ENCODE data around the gene LYST.

The LYST gene

GRCh38 chr1:235748747-235749146 is 118.0 kb downstream of the LYST start:
- H3K27ac ChIP-seq (ENCODE audit: low read length): no peak overlapping the region
- H3K4me1 ChIP-seq (ENCODE audit: control insufficient read depth in 1 of 2, insufficient read depth in 2 of 2, low read length in 2 of 2): no peaks in the 10 kb centered on the region
- no peak overlapping the region for H3K4me3 ChIP-seq (ENCODE audit: low read depth in 1 of 2, low read length in 2 of 2)
- no peaks in the 10 kb centered on the region for H3K27me3 ChIP-seq (ENCODE audit: low read depth, low read length)
- H3K36me3 ChIP-seq (ENCODE audit: control insufficient read depth in 1 of 2, insufficient read depth in 2 of 2, low read length in 2 of 2): peaks cover 28 to 48% of the 10 kb centered on the region in 2 donors
- H3K9me3 ChIP-seq (ENCODE audit: control insufficient read depth in 1 of 2, low read length in 2 of 2): no peaks in the 10 kb centered on the region

- Histone ChIP-seq H3K27me3 (ENCODE audit: low read depth, low read length) (no peaks in the 10 kb centered on the region), H3K27ac (ENCODE audit: low read length) (no peak overlapping the region), H3K36me3 (ENCODE audit: control insufficient read depth in 1 of 2, insufficient read depth in 2 of 2, low read length in 2 of 2) (peaks cover 32 to 44% of the 10 kb centered on the region in 2 donors), H3K9me3 (ENCODE audit: control insufficient read depth in 1 of 2, low read length in 2 of 2) (no peaks in the 10 kb centered on the region), H3K4me3 (ENCODE audit: low read depth in 1 of 2, low read length in 2 of 2) (no peak overlapping the region), H3K4me1 (ENCODE audit: control insufficient read depth in 1 of 2, insufficient read depth in 2 of 2, low read length in 2 of 2) (no peaks in the 10 kb centered on the region)
Observed at GRCh38 chr1:235746245-235746644, 120.5 kb downstream of the LYST start.

GRCh38 chr1:235745503-235746136 is 121.1 kb downstream of the LYST start:
- H3K27ac ChIP-seq (ENCODE audit: low read length): no peak overlapping the region
- no peak overlapping the region for H3K4me3 ChIP-seq (ENCODE audit: low read depth in 1 of 2, low read length in 2 of 2)
- no peaks in the 10 kb centered on the region for H3K27me3 ChIP-seq (ENCODE audit: low read depth, low read length)
- no peaks in the 10 kb centered on the region for H3K9me3 ChIP-seq (ENCODE audit: control insufficient read depth in 1 of 2, low read length in 2 of 2)
- peaks cover 34 to 39% of the 10 kb centered on the region in 2 donors for H3K36me3 ChIP-seq (ENCODE audit: control insufficient read depth in 1 of 2, insufficient read depth in 2 of 2, low read length in 2 of 2)
- H3K4me1 ChIP-seq (ENCODE audit: control insufficient read depth in 1 of 2, insufficient read depth in 2 of 2, low read length in 2 of 2): no peaks in the 10 kb centered on the region

- Histone ChIP-seq H3K9me3 (ENCODE audit: control insufficient read depth in 1 of 2, low read length in 2 of 2) (no peaks in the 10 kb centered on the region), H3K27ac (ENCODE audit: low read length) (no peak overlapping the region), H3K4me3 (ENCODE audit: low read depth in 1 of 2, low read length in 2 of 2) (no peak overlapping the region), H3K27me3 (ENCODE audit: low read depth, low read length) (no peaks in the 10 kb centered on the region), H3K36me3 (ENCODE audit: control insufficient read depth in 1 of 2, insufficient read depth in 2 of 2, low read length in 2 of 2) (peaks cover 38% of the 10 kb centered on the region in 2 donors), H3K4me1 (ENCODE audit: control insufficient read depth in 1 of 2, insufficient read depth in 2 of 2, low read length in 2 of 2) (no peaks in the 10 kb centered on the region)
Observed at GRCh38 chr1:235742914-235743599, 123.6 kb downstream of the LYST start.

- H3K27me3 ChIP-seq (ENCODE audit: low read depth, low read length): no peaks in the 10 kb centered on the region
- peaks cover 34 to 41% of the 10 kb centered on the region in 2 donors for H3K36me3 ChIP-seq (ENCODE audit: control insufficient read depth in 1 of 2, insufficient read depth in 2 of 2, low read length in 2 of 2)
- no peaks in the 10 kb centered on the region for H3K4me1 ChIP-seq (ENCODE audit: control insufficient read depth in 1 of 2, insufficient read depth in 2 of 2, low read length in 2 of 2)
- no peak overlapping the region for H3K4me3 ChIP-seq (ENCODE audit: low read depth in 1 of 2, low read length in 2 of 2)
- H3K27ac ChIP-seq (ENCODE audit: low read length): no peak overlapping the region
- no peaks in the 10 kb centered on the region for H3K9me3 ChIP-seq (ENCODE audit: control insufficient read depth in 1 of 2, low read length in 2 of 2)
Observed at GRCh38 chr1:235741294-235741693, 125.4 kb downstream of the LYST start.

- H3K36me3 ChIP-seq (ENCODE audit: control insufficient read depth in 1 of 2, insufficient read depth in 2 of 2, low read length in 2 of 2): peaks cover 26 to 32% of the 10 kb centered on the region in 2 donors
- no peak overlapping the region for H3K27ac ChIP-seq (ENCODE audit: low read length)
- no peaks in the 10 kb centered on the region for H3K9me3 ChIP-seq (ENCODE audit: control insufficient read depth in 1 of 2, low read length in 2 of 2)
- H3K27me3 ChIP-seq (ENCODE audit: low read depth, low read length): no peaks in the 10 kb centered on the region
- H3K4me1 ChIP-seq (ENCODE audit: control insufficient read depth in 1 of 2, insufficient read depth in 2 of 2, low read length in 2 of 2): no peaks in the 10 kb centered on the region
- H3K4me3 ChIP-seq (ENCODE audit: low read depth in 1 of 2, low read length in 2 of 2): no peak overlapping the region
Observed at GRCh38 chr1:235739631-235740030, 127.1 kb downstream of the LYST start.

GRCh38 chr1:235739124-235739523 is 127.6 kb downstream of the LYST start:
- H3K4me1 ChIP-seq (ENCODE audit: control insufficient read depth in 1 of 2, insufficient read depth in 2 of 2, low read length in 2 of 2): no peaks in the 10 kb centered on the region
- H3K36me3 ChIP-seq (ENCODE audit: control insufficient read depth in 1 of 2, insufficient read depth in 2 of 2, low read length in 2 of 2): peaks cover 26 to 27% of the 10 kb centered on the region in 2 donors
- H3K4me3 ChIP-seq (ENCODE audit: low read depth in 1 of 2, low read length in 2 of 2): no peak overlapping the region
- H3K9me3 ChIP-seq (ENCODE audit: control insufficient read depth in 1 of 2, low read length in 2 of 2): no peaks in the 10 kb centered on the region
- no peak overlapping the region for H3K27ac ChIP-seq (ENCODE audit: low read length)
- H3K27me3 ChIP-seq (ENCODE audit: low read depth, low read length): no peaks in the 10 kb centered on the region

GRCh38 chr1:235737751-235738150 is 129.0 kb downstream of the LYST start:
- Histone ChIP-seq H3K27ac (ENCODE audit: low read length) (no peak overlapping the region), H3K4me3 (ENCODE audit: low read depth in 1 of 2, low read length in 2 of 2) (no peak overlapping the region), H3K36me3 (ENCODE audit: control insufficient read depth in 1 of 2, insufficient read depth in 2 of 2, low read length in 2 of 2) (peaks cover 19 to 20% of the 10 kb centered on the region in 2 donors), H3K27me3 (ENCODE audit: low read depth, low read length) (no peaks in the 10 kb centered on the region), H3K9me3 (ENCODE audit: control insufficient read depth in 1 of 2, low read length in 2 of 2) (no peaks in the 10 kb centered on the region), H3K4me1 (ENCODE audit: control insufficient read depth in 1 of 2, insufficient read depth in 2 of 2, low read length in 2 of 2) (no peaks in the 10 kb centered on the region)

- Histone ChIP-seq H3K4me3 (ENCODE audit: low read depth in 1 of 2, low read length in 2 of 2) (no peak overlapping the region), H3K27me3 (ENCODE audit: low read depth, low read length) (no peaks in the 10 kb centered on the region), H3K9me3 (ENCODE audit: control insufficient read depth in 1 of 2, low read length in 2 of 2) (no peaks in the 10 kb centered on the region), H3K27ac (ENCODE audit: low read length) (no peak overlapping the region), H3K36me3 (ENCODE audit: control insufficient read depth in 1 of 2, insufficient read depth in 2 of 2, low read length in 2 of 2) (peaks cover 14 to 16% of the 10 kb centered on the region in 2 donors), H3K4me1 (ENCODE audit: control insufficient read depth in 1 of 2, insufficient read depth in 2 of 2, low read length in 2 of 2) (no peaks in the 10 kb centered on the region)
Observed at GRCh38 chr1:235736263-235736662, 130.4 kb downstream of the LYST start.

- no peaks in the 10 kb centered on the region for H3K9me3 ChIP-seq (ENCODE audit: control insufficient read depth in 1 of 2, low read length in 2 of 2)
- H3K36me3 ChIP-seq (ENCODE audit: control insufficient read depth in 1 of 2, insufficient read depth in 2 of 2, low read length in 2 of 2): peaks cover 12 to 16% of the 10 kb centered on the region in 2 donors
- H3K27ac ChIP-seq (ENCODE audit: low read length): no peak overlapping the region
- no peaks in the 10 kb centered on the region for H3K27me3 ChIP-seq (ENCODE audit: low read depth, low read length)
- H3K4me1 ChIP-seq (ENCODE audit: control insufficient read depth in 1 of 2, insufficient read depth in 2 of 2, low read length in 2 of 2): no peaks in the 10 kb centered on the region
- no peak overlapping the region for H3K4me3 ChIP-seq (ENCODE audit: low read depth in 1 of 2, low read length in 2 of 2)
Observed at GRCh38 chr1:235735621-235736020, 131.1 kb downstream of the LYST start.

- H3K27me3 ChIP-seq (ENCODE audit: low read depth, low read length): no peaks in the 10 kb centered on the region
- no peak overlapping the region for H3K27ac ChIP-seq (ENCODE audit: low read length)
- no peaks in the 10 kb centered on the region for H3K9me3 ChIP-seq (ENCODE audit: control insufficient read depth in 1 of 2, low read length in 2 of 2)
- H3K4me3 ChIP-seq (ENCODE audit: low read depth in 1 of 2, low read length in 2 of 2): no peak overlapping the region
- no peaks in the 10 kb centered on the region for H3K4me1 ChIP-seq (ENCODE audit: control insufficient read depth in 1 of 2, insufficient read depth in 2 of 2, low read length in 2 of 2)
- peaks cover 12 to 14% of the 10 kb centered on the region in 2 donors for H3K36me3 ChIP-seq (ENCODE audit: control insufficient read depth in 1 of 2, insufficient read depth in 2 of 2, low read length in 2 of 2)
Observed at GRCh38 chr1:235734335-235734734, 132.4 kb downstream of the LYST start.

Measured in muscle layer of duodenum (tissue), 2 donors.